ENCODE results near the gene HTR7. TPM values are rescaled to one million over a fixed set of nuclear protein-coding genes. Genes with fewer than 3 reads are reported as not detected.

Gene HTR7
- total and polyA plus RNA-seq, 2 of the 8 experiments (the other 6 are each of a cell fraction or from before 2014, with no cell fraction given), result 22.9 to 24.6 TPM

DNA sequence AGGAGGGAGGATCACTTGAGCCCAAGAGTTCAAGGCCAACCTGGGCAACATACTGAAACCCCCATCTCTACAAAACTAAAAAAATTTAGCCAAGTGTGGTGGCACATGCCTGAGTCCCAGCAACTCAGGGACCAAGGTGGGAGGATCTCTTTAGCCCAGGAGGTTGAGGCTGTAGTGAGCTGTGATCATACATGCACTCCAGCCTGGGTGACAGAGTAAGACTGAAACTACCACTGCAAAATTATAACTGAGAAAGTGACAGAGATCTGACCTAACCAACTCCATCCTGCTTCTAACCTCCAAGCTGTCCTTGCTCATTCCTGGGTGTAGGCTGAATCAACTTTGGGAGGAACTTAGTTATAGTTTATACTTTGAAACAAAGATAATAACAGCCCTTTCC, 59.4 kb downstream of the HTR7 start:
- no peak for TF ChIP-seq BACH1 (IDR thresholded peaks at IDR 0.05; ENCODE audit: low read length)
- FAIRE-seq, result no peak
- Histone ChIP-seq H2BK15ac (ENCODE audit: low read length) (no peak overlapping the region), H3K9me3 (ENCODE audit: insufficient read depth in 2 of 2, low read depth in 1 of 2, low read length in 1 of 2) (peaks cover 13 to 15% of the 10 kb centered on the region in 2 experiments), H2BK20ac (ENCODE audit: low read length) (no peak overlapping the region), H3K27ac (ENCODE audit: low read depth, low read length) (no peak overlapping the region), H3K4me3 (ENCODE audit: extremely low read depth in 1 of 4, insufficient read depth in 2 of 4, low read depth in 3 of 4, low read length in 4 of 4) (no peak overlapping the region), H3K18ac (ENCODE audit: extremely low read depth, low read length) (no peak overlapping the region), H4K5ac (ENCODE audit: insufficient read length, low read depth, low read length) (no peak overlapping the region), H2AFZ (ENCODE audit: low read length) (no peak overlapping the region), H4K91ac (replicated peaks; ENCODE audit: insufficient read length, low read length) (no peak overlapping the region), H2BK12ac (ENCODE audit: low read depth, low read length) (no peak overlapping the region), H2BK5ac (ENCODE audit: low read depth, low read length) (no peak overlapping the region), H3K27me3 (replicated peaks in 1 of 4; ENCODE audit: control insufficient read depth in 3 of 4, extremely low read depth in 1 of 4, insufficient read depth in 3 of 4, low read length in 3 of 4) (0 out of 7 replicates have a peak, but pooled peaks cover 0 to under 1% (median 0%) of the 10 kb centered on the region in 4 experiments), H3K4me1 (replicated peaks in 1 of 4; ENCODE audit: control insufficient read depth in 3 of 4, insufficient read depth in 4 of 4, low read length in 3 of 4) (peaks cover 0 to 2% (median 0%) of the 10 kb centered on the region in 4 experiments; a peak in 1 of 7 replicates), H2BK120ac (replicated peaks; ENCODE audit: low read depth, low read length) (no peak overlapping the region), H3K56ac (replicated peaks; ENCODE audit: insufficient read length, low read depth, low read length) (no peak overlapping the region), H3K4me2 (ENCODE audit: insufficient read depth in 1 of 2, low read depth in 2 of 2, low read length in 2 of 2) (no peak overlapping the region), H4K20me1 (replicated peaks in 1 of 2; ENCODE audit: control insufficient read depth in 1 of 2, insufficient read depth in 2 of 2, low read length in 2 of 2) (no peaks in the 10 kb centered on the region), H3K79me2 (ENCODE audit: control insufficient read depth in 1 of 2, insufficient read depth in 2 of 2, low read length in 2 of 2) (peaks cover 0 to 85% of the 10 kb centered on the region in 2 experiments; a peak in 2 of 4 replicates), H2AK5ac (ENCODE audit: low read depth, low read length) (no peak overlapping the region), H3K4ac (replicated peaks; ENCODE audit: insufficient read length, low read depth, low read length) (no peak overlapping the region), H3K9ac (replicated peaks in 1 of 4; ENCODE audit: extremely low read depth in 1 of 4, low read depth in 3 of 4, low read length in 3 of 4) (no peak overlapping the region), H3K14ac (ENCODE audit: insufficient read length) (no peak overlapping the region), H3K79me1 (ENCODE audit: low read depth, low read length) (no peaks in the 10 kb centered on the region; the same call in 1 of the 2 replicates), H3K23me2 (ENCODE audit: low read depth, low read length) (no peaks in the 10 kb centered on the region), H4K8ac (ENCODE audit: extremely low read depth, insufficient read depth, low read length) (no peak overlapping the region), H3K36me3 (ENCODE audit: control insufficient read depth in 2 of 4, insufficient read depth in 4 of 4, low read length in 3 of 4) (peaks cover 0 to 11% (median under 1%) of the 10 kb centered on the region in 4 experiments; a peak in 4 of 8 replicates), H3K23ac (ENCODE audit: insufficient read length) (no peak overlapping the region)
- POLR2A ChIA-PET (ENCODE audit: partially characterized antibody), result no interaction called here
- no peak for DNase-seq (ENCODE audit: low read depth in 1 of 2, low spot score in 2 of 2)
- CTCF ChIA-PET (ENCODE audit: partially characterized antibody), result interaction anchor here (4.0 kb wide), 1 partner anchor 11 kb away, joined by 29 read pairs; no protein-coding TSS in a partner anchor
